ENCODE data around the gene CCDC30. TPM values are rescaled to one million over a fixed set of nuclear protein-coding genes. Genes with fewer than 3 reads are reported as not detected.

CCDC30 gene
- total and polyA plus RNA-seq, 9 of the 15 experiments (the other 6 are each of a cell fraction or from before 2014, with no cell fraction given): 0.05 to 0.91 (median 0.24) TPM

GRCh38 chr1:42680055-42680454 lies 217.0 kb downstream of the CCDC30 start (continued):
- TF ChIP-seq SMARCA4 (IDR thresholded peaks at IDR 0.05): no peak
- peak; percentile 46 to 61; a peak in 3 of 4 replicates for TF ChIP-seq FOXK2 (conservative IDR thresholded peaks at IDR 0.05 in 1 of 2, IDR thresholded peaks at IDR 0.05 in 1 of 2; ENCODE audit: low read depth in 2 of 2)
- no peak for TF ChIP-seq POLR2A (conservative IDR thresholded peaks at IDR 0.05)
- TF ChIP-seq JUN (IDR thresholded peaks at IDR 0.05; ENCODE audit: borderline replicate concordance, low read depth, low read length): no peak
- TF ChIP-seq JUN (CRISPR knock-in tag; IDR thresholded peaks at IDR 0.05; ENCODE audit: borderline replicate concordance): no peak
- peak in 2 of 3 experiments; percentile 8 to 17; a peak in 1 of 6 replicates for TF ChIP-seq CTCF (IDR thresholded peaks at IDR 0.05 in 2 of 3, conservative IDR thresholded peaks at IDR 0.05 in 1 of 3; ENCODE audit: insufficient read depth in 2 of 3, low read depth in 1 of 3, low read length in 3 of 3)
- no peak for TF ChIP-seq ZNF445 (CRISPR knock-in tag; IDR thresholded peaks at IDR 0.05; ENCODE audit: low read depth)
- no peak for TF ChIP-seq TCF15 (CRISPR knock-in tag; IDR thresholded peaks at IDR 0.05)
- TF ChIP-seq ZBTB2 (IDR thresholded peaks at IDR 0.05): no peak
- TF ChIP-seq ZNF766 (CRISPR knock-in tag; conservative IDR thresholded peaks at IDR 0.05): no peak
- no peak for TF ChIP-seq EP300 (IDR thresholded peaks at IDR 0.05; ENCODE audit: low read length)
- peak; percentile 17; the same call in 1 of the 2 replicates for TF ChIP-seq CEBPG (CRISPR knock-in tag; IDR thresholded peaks at IDR 0.05)
- TF ChIP-seq CEBPG (tag; conservative IDR thresholded peaks at IDR 0.05 in 1 of 2, IDR thresholded peaks at IDR 0.05 in 1 of 2): no peak
- no peak for TF ChIP-seq HES1 (IDR thresholded peaks at IDR 0.05; ENCODE audit: low read depth)
